Astrocyte (in vitro differentiated cells and primary cell): Measurements from ENCODE around the gene C11orf52. TPM values are rescaled to one million over a fixed set of nuclear protein-coding genes. Genes with fewer than 3 reads are reported as not detected.

Experiments used
- DNase-seq: peaks from one replicate; pipeline ENCODE4 v3.0.0-alpha.2; 2010; ENCODE audit warnings: low read depth
- FAIRE-seq: peaks from 2 replicates; lab custom pipeline; 2011; peaks lifted over from hg19 to GRCh38; lab: Jason Lieb, UNC
- H2AFZ ChIP-seq: 2 replicates; pipeline ENCODE4 v1.6.0; 2012; ENCODE audit warnings: low read depth, low read length, inconsistent platforms
- H3K27ac ChIP-seq: 2 replicates; pipeline ENCODE4 v1.5.1; 2011; ENCODE audit warnings: low read depth, low read length, inconsistent platforms
- H3K27me3 ChIP-seq: 2 replicates; pipeline ENCODE4 v1.6.0; 2011; ENCODE audit warnings: low read length, inconsistent platforms; ENCODE audit not compliant: insufficient read depth
- H3K36me3 ChIP-seq: 2 replicates; pipeline ENCODE4 v1.5.1; 2011; ENCODE audit warnings: low read length, inconsistent platforms; ENCODE audit not compliant: insufficient read depth
- H3K4me1 ChIP-seq: 2 replicates; pipeline ENCODE4 v1.5.1; 2011; ENCODE audit warnings: low read length, inconsistent platforms; ENCODE audit not compliant: insufficient read depth
- H3K4me2 ChIP-seq: 2 replicates; pipeline ENCODE4 v1.6.0; 2012; ENCODE audit warnings: low read length, inconsistent platforms
- H3K4me3 ChIP-seq: 2 replicates; pipeline ENCODE4 v1.5.1; 2011; ENCODE audit warnings: low read depth, mild to moderate bottlenecking, low read length, inconsistent platforms; ENCODE audit not compliant: insufficient read depth
- H3K79me2 ChIP-seq: 2 replicates; pipeline ENCODE4 v1.6.0; 2012; ENCODE audit warnings: mild to moderate bottlenecking, low read length, inconsistent platforms; ENCODE audit not compliant: insufficient read depth
- H3K9ac ChIP-seq: 2 replicates; pipeline ENCODE4 v1.6.0; 2012; ENCODE audit warnings: mild to moderate bottlenecking, low read length, inconsistent platforms
- H3K9me3 ChIP-seq: 2 replicates; pipeline ENCODE4 v1.5.1; 2012; ENCODE audit warnings: low read depth, mild to moderate bottlenecking, low read length, inconsistent platforms; ENCODE audit not compliant: insufficient read depth
- H4K20me1 ChIP-seq: 2 replicates; pipeline ENCODE4 v1.6.0; 2012; ENCODE audit warnings: low read length, inconsistent platforms; ENCODE audit not compliant: insufficient read depth
- H3K27ac Mint-ChIP-seq: one replicate; pipeline ENCODE4 v1.8.0; 2021; ENCODE audit warnings: mild to moderate bottlenecking, mixed read lengths; ENCODE audit not compliant: unreplicated experiment
- H3K27me3 Mint-ChIP-seq: one replicate; pipeline ENCODE4 v1.8.0; 2021; ENCODE audit warnings: low read depth, mixed read lengths; ENCODE audit not compliant: unreplicated experiment
- H3K36me3 Mint-ChIP-seq: one replicate; pipeline ENCODE4 v1.8.0; 2021; ENCODE audit warnings: low read depth, mixed read lengths; ENCODE audit not compliant: unreplicated experiment
- H3K4me1 Mint-ChIP-seq: one replicate; pipeline ENCODE4 v1.8.0; 2021; ENCODE audit warnings: low read depth, mixed read lengths; ENCODE audit not compliant: unreplicated experiment
- H3K4me3 Mint-ChIP-seq: one replicate; pipeline ENCODE4 v1.8.0; 2021; ENCODE audit warnings: mild to moderate bottlenecking, moderate library complexity, mixed read lengths; ENCODE audit not compliant: unreplicated experiment
- H3K9me3 Mint-ChIP-seq: one replicate; pipeline ENCODE4 v1.8.0; 2021; ENCODE audit warnings: mild to moderate bottlenecking, mixed read lengths; ENCODE audit not compliant: unreplicated experiment
- EZH2 ChIP-seq: IDR thresholded peaks from 2 replicates; pipeline ENCODE4 v1.6.1; 2012; ENCODE audit warnings: mild to moderate bottlenecking, low read length, inconsistent platforms; ENCODE audit not compliant: insufficient read depth
- total RNA-seq: library from RNA; stranded (reverse); gene quantifications from 2 replicates; pipeline ENCODE4 v1.2.1, GENCODE V29; 2021
- TF ChIP-seq, protein P1 (sequence below): IDR thresholded peaks from 2 replicates; pipeline ENCODE4 v1.5.1; 2011; ENCODE audit warnings: low read depth, mild to moderate bottlenecking, inconsistent platforms, low read length, moderate library complexity; ENCODE audit not compliant: insufficient read depth

Gene C11orf52
- total RNA-seq, 1 donor from 2014 or later: 0.50 TPM

DNA sequence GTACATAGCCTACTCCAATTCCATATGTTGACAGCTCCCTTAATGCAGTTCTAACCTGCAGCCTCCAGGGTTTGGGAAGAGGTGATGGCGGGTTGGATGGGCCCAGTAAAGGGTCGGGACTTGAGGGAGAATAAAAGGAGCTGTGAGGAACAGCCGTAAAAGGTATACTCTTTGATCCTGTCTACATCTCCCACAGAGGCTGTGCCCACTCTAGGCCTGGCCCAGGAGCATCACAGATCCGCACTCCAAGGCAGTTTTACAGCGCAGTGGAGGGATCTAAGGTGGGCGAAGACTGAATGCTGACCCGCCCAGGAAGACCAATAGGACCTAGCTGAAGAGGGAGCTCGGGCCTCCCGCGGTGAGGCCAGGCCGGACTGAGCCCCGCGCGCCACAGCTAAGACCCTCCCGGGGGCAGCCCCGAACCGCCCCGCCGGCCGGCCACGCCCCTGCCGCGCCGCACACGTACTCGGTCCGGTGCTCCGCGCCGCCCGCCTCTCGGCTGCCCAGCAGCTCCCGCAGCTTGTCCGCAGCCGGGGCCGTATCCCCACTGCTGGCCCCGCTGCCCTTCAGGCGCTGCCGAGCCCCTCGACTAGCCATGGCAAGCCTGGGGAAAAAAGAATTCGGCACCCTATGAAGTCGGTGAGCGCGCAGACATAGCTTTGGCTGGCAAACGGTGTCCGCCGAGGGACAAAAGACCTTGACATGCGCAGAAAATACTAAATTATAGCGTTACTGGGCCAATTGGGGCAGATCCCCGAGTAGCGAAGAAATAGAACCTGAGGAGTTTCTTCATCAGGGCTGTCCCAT is 47.6 kb upstream of the C11orf52 start, which contains the start of gene ALG9:
TSS of gene ALG9 (minus strand) at position 696 of the 807 bp plus-strand sequence. CDS start at position 597, 99 bp downstream.
- H2AFZ ChIP-seq: peak within 1 kb of the TSS; percentile 90
- peak; percentile 67 for FAIRE-seq
- H3K79me2 ChIP-seq: peaks cover 9% of the 10 kb centered on the region
- peak within 1 kb of the TSS; percentile 82 for H3K4me2 ChIP-seq
- DNase-seq: peak; percentile 78
- Mint-ChIP-seq H3K9me3 (no peaks in the 10 kb centered on the region), H3K4me3 (peak within 1 kb of the TSS; percentile 95), H3K36me3 (peaks cover 6% of the 10 kb centered on the region), H3K4me1 (peaks cover 2% of the 10 kb centered on the region), H3K27ac (peak within 1 kb of the TSS; percentile 73), H3K27me3 (no peaks in the 10 kb centered on the region)
- H3K27me3 ChIP-seq: no peaks in the 10 kb centered on the region
- H3K36me3 ChIP-seq: peaks cover 6% of the 10 kb centered on the region
- H3K4me1 ChIP-seq: peaks cover 9% of the 10 kb centered on the region
- TF ChIP-seq, protein P1, sequence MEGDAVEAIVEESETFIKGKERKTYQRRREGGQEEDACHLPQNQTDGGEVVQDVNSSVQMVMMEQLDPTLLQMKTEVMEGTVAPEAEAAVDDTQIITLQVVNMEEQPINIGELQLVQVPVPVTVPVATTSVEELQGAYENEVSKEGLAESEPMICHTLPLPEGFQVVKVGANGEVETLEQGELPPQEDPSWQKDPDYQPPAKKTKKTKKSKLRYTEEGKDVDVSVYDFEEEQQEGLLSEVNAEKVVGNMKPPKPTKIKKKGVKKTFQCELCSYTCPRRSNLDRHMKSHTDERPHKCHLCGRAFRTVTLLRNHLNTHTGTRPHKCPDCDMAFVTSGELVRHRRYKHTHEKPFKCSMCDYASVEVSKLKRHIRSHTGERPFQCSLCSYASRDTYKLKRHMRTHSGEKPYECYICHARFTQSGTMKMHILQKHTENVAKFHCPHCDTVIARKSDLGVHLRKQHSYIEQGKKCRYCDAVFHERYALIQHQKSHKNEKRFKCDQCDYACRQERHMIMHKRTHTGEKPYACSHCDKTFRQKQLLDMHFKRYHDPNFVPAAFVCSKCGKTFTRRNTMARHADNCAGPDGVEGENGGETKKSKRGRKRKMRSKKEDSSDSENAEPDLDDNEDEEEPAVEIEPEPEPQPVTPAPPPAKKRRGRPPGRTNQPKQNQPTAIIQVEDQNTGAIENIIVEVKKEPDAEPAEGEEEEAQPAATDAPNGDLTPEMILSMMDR: peak; percentile 26
- TF ChIP-seq EZH2: no peak
- peak within 1 kb of the TSS; percentile 85 for H3K4me3 ChIP-seq
- peak within 1 kb of the TSS; percentile 83 for H3K27ac ChIP-seq
- H3K9ac ChIP-seq: peak within 1 kb of the TSS; percentile 86
- H3K9me3 ChIP-seq: no peaks in the 10 kb centered on the region
- H4K20me1 ChIP-seq: no peaks in the 10 kb centered on the region

DNA sequence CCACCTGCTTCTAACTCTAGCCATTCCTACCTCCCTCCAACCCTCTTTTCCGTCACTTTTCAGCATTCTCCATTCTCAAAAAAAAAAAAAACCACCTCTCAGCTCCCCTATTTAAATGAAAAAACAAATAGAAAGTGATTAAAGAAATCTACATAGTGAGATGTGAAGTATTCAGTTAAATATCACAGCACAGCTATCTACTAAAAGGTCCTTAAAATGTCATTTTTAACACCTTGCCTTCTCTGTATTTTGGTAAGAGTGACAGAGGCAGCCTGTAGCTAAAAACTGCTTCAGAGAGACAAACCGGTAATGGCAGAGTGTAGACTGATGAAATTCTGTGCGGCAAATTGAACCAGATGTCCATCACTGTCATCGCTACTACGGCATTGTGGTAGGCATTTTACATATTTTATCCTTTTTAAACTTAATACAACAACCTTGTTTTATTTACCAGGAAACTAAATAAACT is 47.0 kb upstream of the C11orf52 start:
- Mint-ChIP-seq H3K4me1 (peaks cover 2% of the 10 kb centered on the region), H3K9me3 (no peaks in the 10 kb centered on the region), H3K27me3 (no peaks in the 10 kb centered on the region), H3K4me3 (peak overlapping the region; percentile 88), H3K36me3 (peaks cover 6% of the 10 kb centered on the region), H3K27ac (peak overlapping the region; percentile 73)
- Histone ChIP-seq H3K27me3 (no peaks in the 10 kb centered on the region), H2AFZ (peak overlapping the region; percentile 90), H4K20me1 (no peaks in the 10 kb centered on the region), H3K79me2 (peaks cover 9% of the 10 kb centered on the region), H3K4me2 (peak overlapping the region; percentile 82), H3K27ac (peak overlapping the region; percentile 83), H3K9ac (peak overlapping the region; percentile 86), H3K9me3 (no peaks in the 10 kb centered on the region), H3K4me1 (peaks cover 9% of the 10 kb centered on the region), H3K4me3 (peak overlapping the region; percentile 85), H3K36me3 (peaks cover 3% of the 10 kb centered on the region)
- no peak for TF ChIP-seq EZH2
- TF ChIP-seq, protein P1: no peak
- FAIRE-seq (no peak), DNase-seq (no peak)
